ENCODE data around the gene PPDPF. TPM values are rescaled to one million over a fixed set of nuclear protein-coding genes. Genes with fewer than 3 reads are reported as not detected.

Gene PPDPF
- total and polyA plus RNA-seq, 2 of the 8 experiments (the other 6 are each of a cell fraction or from before 2014, with no cell fraction given): 30.5 to 138 TPM

DNA sequence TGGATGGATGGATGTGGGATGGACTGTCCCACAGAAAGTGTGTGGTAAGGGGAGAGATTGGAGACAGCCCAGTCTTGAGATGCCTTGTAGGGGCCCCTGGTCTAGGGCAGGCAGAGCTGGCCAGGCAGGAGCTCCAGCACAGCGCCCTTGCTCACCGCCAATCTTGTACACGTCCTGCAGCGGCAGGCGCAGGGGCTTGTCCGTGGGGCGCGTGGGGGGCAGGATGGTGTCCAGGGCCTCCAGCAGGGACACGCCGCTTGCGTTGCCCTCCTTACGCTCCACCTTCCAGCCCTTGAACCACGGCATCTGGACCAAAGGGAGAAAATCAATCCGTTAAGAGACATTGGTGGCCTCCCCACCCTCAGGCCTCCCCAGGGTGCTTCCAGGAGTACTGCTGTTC lies 27.6 kb upstream of the PPDPF start:
- Histone ChIP-seq H3K4me3 (ENCODE audit: extremely low read depth in 1 of 4, insufficient read depth in 2 of 4, low read depth in 3 of 4, low read length in 4 of 4) (no peak overlapping the region), H3K27me3 (replicated peaks in 1 of 4; ENCODE audit: control insufficient read depth in 3 of 4, extremely low read depth in 1 of 4, insufficient read depth in 3 of 4, low read length in 3 of 4) (peaks cover 2 to 33% (median 30%) of the 10 kb centered on the region in 4 experiments), H4K8ac (ENCODE audit: extremely low read depth, insufficient read depth, low read length) (no peak overlapping the region), H2BK15ac (ENCODE audit: low read length) (no peak overlapping the region), H2AFZ (ENCODE audit: low read length) (no peak overlapping the region), H3K14ac (ENCODE audit: insufficient read length) (no peak overlapping the region), H2BK20ac (ENCODE audit: low read length) (no peak overlapping the region), H3K23me2 (ENCODE audit: low read depth, low read length) (peaks cover 16% of the 10 kb centered on the region; the same call in 1 of the 2 replicates), H4K5ac (ENCODE audit: insufficient read length, low read depth, low read length) (no peak overlapping the region), H3K79me1 (ENCODE audit: low read depth, low read length) (no peaks in the 10 kb centered on the region), H3K56ac (replicated peaks; ENCODE audit: insufficient read length, low read depth, low read length) (no peak overlapping the region), H2BK5ac (ENCODE audit: low read depth, low read length) (no peak overlapping the region), H4K20me1 (replicated peaks in 1 of 2; ENCODE audit: control insufficient read depth in 1 of 2, insufficient read depth in 2 of 2, low read length in 2 of 2) (peaks cover 0 to 10% of the 10 kb centered on the region in 2 experiments), H3K4me2 (ENCODE audit: insufficient read depth in 1 of 2, low read depth in 2 of 2, low read length in 2 of 2) (no peak overlapping the region), H2BK120ac (replicated peaks; ENCODE audit: low read depth, low read length) (no peak overlapping the region), H2BK12ac (ENCODE audit: low read depth, low read length) (no peak overlapping the region), H3K79me2 (ENCODE audit: control insufficient read depth in 1 of 2, insufficient read depth in 2 of 2, low read length in 2 of 2) (no peaks in the 10 kb centered on the region), H3K4me1 (replicated peaks in 1 of 4; ENCODE audit: control insufficient read depth in 3 of 4, insufficient read depth in 4 of 4, low read length in 3 of 4) (peaks cover 0 to 21% (median 13%) of the 10 kb centered on the region in 4 experiments; a peak in 6 of 7 replicates), H3K9me3 (ENCODE audit: insufficient read depth in 2 of 2, low read depth in 1 of 2, low read length in 1 of 2) (no peaks in the 10 kb centered on the region), H3K36me3 (ENCODE audit: control insufficient read depth in 2 of 4, insufficient read depth in 4 of 4, low read length in 3 of 4) (peaks cover 0 to 8% (median 1%) of the 10 kb centered on the region in 4 experiments; a peak in 5 of 8 replicates), H4K91ac (replicated peaks; ENCODE audit: insufficient read length, low read length) (no peak overlapping the region), H3K9ac (replicated peaks in 1 of 4; ENCODE audit: extremely low read depth in 1 of 4, low read depth in 3 of 4, low read length in 3 of 4) (no peak overlapping the region), H3K18ac (ENCODE audit: extremely low read depth, low read length) (no peak overlapping the region), H2AK5ac (ENCODE audit: low read depth, low read length) (no peak overlapping the region), H3K4ac (replicated peaks; ENCODE audit: insufficient read length, low read depth, low read length) (no peak overlapping the region), H3K23ac (ENCODE audit: insufficient read length) (no peak overlapping the region), H3K27ac (ENCODE audit: low read depth, low read length) (no peak overlapping the region)
- 86% methylated on average over 2 of the region's 14 CpGs; no CpG with 5 or more reads in 1 of the 2 experiments for WGBS, 2 experiments (ENCODE audit: extremely low coverage in 1 of 2, insufficient coverage in 1 of 2, insufficient read length in 1 of 2, insufficient replicate concordance in 2 of 2, low coverage in 1 of 2, low lambda C conversion rate in 2 of 2, missing lambda C conversion rate in 1 of 2)
- DNase-seq (ENCODE audit: low read depth in 1 of 2, low spot score in 2 of 2) (no peak), FAIRE-seq (no peak)
- POLR2A ChIA-PET (ENCODE audit: partially characterized antibody): interaction anchor here (1.0 to 2.2 kb wide), 2 partner anchors 28 to 30 kb away, joined by 4 to 6 read pairs; partner anchors contain the start of gene PPDPF
- TF ChIP-seq CEBPB (IDR thresholded peaks at IDR 0.05; ENCODE audit: low read depth, low read length) (no peak), EP300 (IDR thresholded peaks at IDR 0.05; ENCODE audit: borderline replicate concordance in 1 of 2, low read depth in 2 of 2, low read length in 2 of 2) (no peak)
- CTCF ChIA-PET (ENCODE audit: partially characterized antibody): interaction anchor here (0.8 to 1.5 kb wide), 4 partner anchors 10 to 116 kb away, joined by 3 to 6 read pairs (median 4); no protein-coding TSS in a partner anchor

Measured in H1 (cell line).